Thoracic aorta (tissue), 2 donors: ENCODE results near the gene GALNT13. TPM values are rescaled to one million over a fixed set of nuclear protein-coding genes. Genes with fewer than 3 reads are reported as not detected.

Experiments
- ATAC-seq: fragments of 150-250 bp; one replicate; pipeline ENCODE4 v1.8.0; 2017; ENCODE audit warnings: low read depth; ENCODE audit not compliant: insufficient number of reproducible peaks, low FRiP score
- DNase-seq: peaks from one replicate; pipeline ENCODE4 v3.0.0-alpha.2; 2020; ENCODE audit warnings: low spot score
- H3K27ac ChIP-seq, 2 donors: fragments of 200-600 bp; sonication (generic); 1 replicate in 1 of 2; 2 replicates in 1 of 2; pipeline ENCODE4 v1.5.1; 2016; ENCODE audit warnings: mild to moderate bottlenecking in 2 of 2, moderate library complexity in 2 of 2
- H3K27me3 ChIP-seq: fragments of 200-600 bp; sonication (generic); replicated peaks from 2 replicates; pipeline ENCODE4 v1.6.0; 2016; ENCODE audit warnings: mild to moderate bottlenecking; ENCODE audit not compliant: insufficient read depth
- H3K36me3 ChIP-seq: fragments of 200-600 bp; sonication (generic); one replicate; pipeline ENCODE4 v1.5.1; 2016
- H3K4me1 ChIP-seq, 2 donors: fragments of 200-600 bp; sonication (generic); 1 replicate in 1 of 2; 2 replicates in 1 of 2; pipeline versions ENCODE4 v1.5.1 to v1.6.0; 2016; ENCODE audit warnings: low read depth in 2 of 2, mild to moderate bottlenecking in 1 of 2; ENCODE audit not compliant: control insufficient read depth in 1 of 2
- H3K4me3 ChIP-seq: fragments of 200-600 bp; sonication (generic); 2 replicates; pipeline ENCODE4 v1.5.1; 2016; ENCODE audit warnings: mild to moderate bottlenecking
- H3K9me3 ChIP-seq: fragments of 200-600 bp; sonication (generic); 2 replicates; pipeline ENCODE4 v1.5.1; 2016
- total RNA-seq, 2 donors: library from RNA; depleted of rRNA; stranded (reverse); fragments of >200 nt; gene quantifications; one replicate each; pipeline versions ENCODE4 v1.1.0 to v1.2.3, GENCODE V29; 2016
- TF ChIP-seq, protein P1 (sequence below): fragments of 200-600 bp; sonication (generic); IDR thresholded peaks from one replicate; pipeline ENCODE4 v1.5.1; 2019; ENCODE audit warnings: antibody characterized with exemption

GALNT13 gene
- total RNA-seq, 2 donors from 2014 or later, result 2.5 to 30.1 TPM

DNA sequence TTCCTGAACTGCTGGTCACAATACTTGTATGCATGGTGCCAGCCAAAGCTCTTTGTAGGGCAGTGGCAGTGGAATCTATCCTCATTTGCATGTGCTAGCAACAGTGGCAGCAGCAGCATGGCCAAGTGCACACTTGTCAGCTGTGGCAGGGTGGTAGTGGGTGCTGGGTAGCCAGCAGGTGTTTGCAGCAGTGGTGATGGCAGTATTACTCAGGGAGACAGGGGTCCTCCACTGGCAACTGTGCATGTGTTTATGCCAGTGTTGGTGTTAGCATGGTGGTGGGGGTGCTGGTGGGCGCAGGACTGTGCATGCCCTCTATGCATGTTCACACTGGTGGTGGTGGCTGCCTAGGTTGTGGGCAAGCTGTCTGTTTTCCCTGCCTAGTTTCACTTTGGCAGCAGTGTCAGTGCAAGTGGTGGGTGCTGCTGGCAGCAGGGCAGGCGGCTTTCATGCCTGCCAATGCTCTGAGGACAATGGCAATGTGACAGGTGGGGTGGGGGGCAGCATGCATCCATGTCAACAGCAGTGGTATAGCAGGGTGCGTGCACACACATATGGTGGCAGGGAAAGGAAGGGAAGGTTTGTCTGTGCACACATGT is 41.2 kb downstream of the GALNT13 start:
- H3K27me3 ChIP-seq, result no peaks in the 10 kb centered on the region
- TF ChIP-seq, protein P1, sequence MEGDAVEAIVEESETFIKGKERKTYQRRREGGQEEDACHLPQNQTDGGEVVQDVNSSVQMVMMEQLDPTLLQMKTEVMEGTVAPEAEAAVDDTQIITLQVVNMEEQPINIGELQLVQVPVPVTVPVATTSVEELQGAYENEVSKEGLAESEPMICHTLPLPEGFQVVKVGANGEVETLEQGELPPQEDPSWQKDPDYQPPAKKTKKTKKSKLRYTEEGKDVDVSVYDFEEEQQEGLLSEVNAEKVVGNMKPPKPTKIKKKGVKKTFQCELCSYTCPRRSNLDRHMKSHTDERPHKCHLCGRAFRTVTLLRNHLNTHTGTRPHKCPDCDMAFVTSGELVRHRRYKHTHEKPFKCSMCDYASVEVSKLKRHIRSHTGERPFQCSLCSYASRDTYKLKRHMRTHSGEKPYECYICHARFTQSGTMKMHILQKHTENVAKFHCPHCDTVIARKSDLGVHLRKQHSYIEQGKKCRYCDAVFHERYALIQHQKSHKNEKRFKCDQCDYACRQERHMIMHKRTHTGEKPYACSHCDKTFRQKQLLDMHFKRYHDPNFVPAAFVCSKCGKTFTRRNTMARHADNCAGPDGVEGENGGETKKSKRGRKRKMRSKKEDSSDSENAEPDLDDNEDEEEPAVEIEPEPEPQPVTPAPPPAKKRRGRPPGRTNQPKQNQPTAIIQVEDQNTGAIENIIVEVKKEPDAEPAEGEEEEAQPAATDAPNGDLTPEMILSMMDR, result no peak
- ATAC-seq, result no peak
- no peak for DNase-seq
- H3K9me3 ChIP-seq, result no peaks in the 10 kb centered on the region
- no peak overlapping the region for H3K27ac ChIP-seq
- H3K4me1 ChIP-seq, result no peaks in the 10 kb centered on the region
- H3K36me3 ChIP-seq, result no peaks in the 10 kb centered on the region
- no peak overlapping the region for H3K4me3 ChIP-seq

DNA sequence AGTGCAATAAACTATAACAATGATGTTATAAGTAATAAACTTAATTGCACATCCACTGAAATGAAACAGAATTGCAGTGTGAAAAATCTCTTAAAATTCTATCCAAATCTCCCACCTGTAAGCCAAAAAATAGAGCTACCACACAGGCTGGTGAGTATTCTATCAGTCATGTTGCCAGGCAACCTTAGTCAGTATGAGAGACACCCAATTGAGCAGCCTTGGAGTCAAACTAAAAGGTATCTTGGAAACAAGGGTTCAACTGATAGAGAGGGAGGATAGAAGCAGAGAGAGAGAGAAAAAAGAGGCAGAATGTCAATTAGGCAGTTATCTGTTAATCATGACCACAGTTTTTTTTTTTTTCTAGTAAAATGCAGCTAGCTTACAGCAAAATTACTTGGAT is 45.8 kb downstream of the GALNT13 start:
- H3K27ac ChIP-seq, result no peak overlapping the region
- no peaks in the 10 kb centered on the region for H3K36me3 ChIP-seq
- DNase-seq (no peak), ATAC-seq (no peak)
- H3K9me3 ChIP-seq, result no peaks in the 10 kb centered on the region
- H3K4me3 ChIP-seq, result no peak overlapping the region
- TF ChIP-seq, protein P1, result no peak
- no peaks in the 10 kb centered on the region for H3K4me1 ChIP-seq
- H3K27me3 ChIP-seq, result no peaks in the 10 kb centered on the region

DNA sequence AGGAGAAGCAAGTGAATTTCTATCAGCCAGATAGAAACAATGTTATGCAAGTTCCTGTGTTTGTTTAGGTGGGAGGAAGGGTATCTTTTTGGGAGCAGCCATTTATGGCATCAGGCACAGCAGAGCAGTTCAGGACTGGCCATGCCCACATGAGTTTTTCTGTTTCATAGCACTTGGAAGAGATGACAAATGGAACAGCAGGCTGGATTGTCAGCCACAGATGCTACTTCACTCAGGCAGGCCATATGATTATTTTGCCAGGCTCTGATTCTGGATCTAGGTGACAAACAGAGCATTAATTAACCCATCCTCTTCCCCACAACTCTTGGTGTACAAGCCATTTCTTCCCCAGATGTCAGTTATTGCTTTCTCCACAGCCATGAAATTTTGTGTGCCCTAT is 63.8 kb downstream of the GALNT13 start:
- TF ChIP-seq, protein P1, result no peak

DNA sequence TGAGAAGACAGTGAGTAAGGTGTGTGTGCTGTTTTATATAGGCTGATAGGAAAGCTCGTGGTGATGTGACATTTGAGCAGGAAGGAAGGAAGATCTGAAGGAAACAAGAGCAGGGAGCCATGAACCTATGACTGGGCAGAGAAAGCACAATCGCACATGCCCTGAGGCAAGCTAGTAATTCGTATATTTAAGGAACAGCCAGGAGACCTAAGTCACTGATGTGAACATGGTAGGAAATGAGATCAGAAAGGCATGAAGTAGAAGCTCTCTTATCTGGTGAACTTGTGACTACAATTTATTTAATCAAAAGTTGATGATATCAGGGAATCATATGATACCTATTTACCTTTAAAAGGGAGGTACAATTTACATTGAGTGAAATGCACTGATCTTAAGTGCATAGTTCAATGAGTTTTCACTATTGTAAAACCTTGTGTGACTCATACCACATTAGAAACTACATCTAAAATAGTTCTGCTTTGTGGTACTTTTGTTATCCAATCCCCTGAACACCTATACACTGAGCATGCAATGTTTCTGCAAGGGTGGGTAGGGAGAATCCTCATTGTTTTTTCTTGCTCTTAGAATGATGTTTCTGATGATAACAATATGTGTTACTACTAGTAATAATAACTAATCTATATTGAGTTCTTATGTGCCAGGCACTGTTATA is 67.5 kb downstream of the GALNT13 start:
- no peak overlapping the region for H3K4me3 ChIP-seq
- H3K4me1 ChIP-seq, result no peaks in the 10 kb centered on the region
- no peaks in the 10 kb centered on the region for H3K36me3 ChIP-seq
- TF ChIP-seq, protein P1, result no peak
- ATAC-seq (no peak), DNase-seq (no peak)
- H3K27ac ChIP-seq, result no peak overlapping the region
- no peaks in the 10 kb centered on the region for H3K9me3 ChIP-seq
- H3K27me3 ChIP-seq, result no peaks in the 10 kb centered on the region

More for the DNA sequence above, 63.8 kb downstream of the GALNT13 start:
- no peaks in the 10 kb centered on the region for H3K36me3 ChIP-seq
- H3K4me3 ChIP-seq, result no peak overlapping the region
- H3K27ac ChIP-seq, result no peak overlapping the region
- ATAC-seq, result no peak
- H3K4me1 ChIP-seq, result no peaks in the 10 kb centered on the region
- no peak for DNase-seq
- no peaks in the 10 kb centered on the region for H3K27me3 ChIP-seq
- no peaks in the 10 kb centered on the region for H3K9me3 ChIP-seq

DNA sequence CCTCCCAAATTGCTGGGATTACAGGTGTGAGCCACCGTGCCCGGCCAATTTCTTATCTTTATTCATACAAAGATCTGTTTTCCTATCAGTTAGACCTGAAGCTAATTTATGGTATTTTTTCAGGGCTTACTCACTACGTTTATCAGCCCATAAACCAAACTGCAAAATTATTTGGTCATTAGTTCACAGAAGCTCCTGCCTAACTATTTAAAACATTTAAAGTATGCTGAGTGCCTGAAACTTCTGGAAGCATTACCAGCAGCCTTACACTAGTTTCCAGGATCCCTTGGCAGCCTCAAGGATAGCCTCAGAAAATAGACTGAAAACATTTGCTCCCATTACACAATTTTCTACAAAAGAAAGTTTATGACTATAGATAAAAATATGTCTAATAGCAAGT is 68.8 kb downstream of the GALNT13 start:
- no peak for DNase-seq
- Histone ChIP-seq H3K27ac (no peak overlapping the region), H3K36me3 (no peaks in the 10 kb centered on the region), H3K9me3 (no peaks in the 10 kb centered on the region), H3K27me3 (no peaks in the 10 kb centered on the region), H3K4me3 (no peak overlapping the region), H3K4me1 (no peaks in the 10 kb centered on the region)
- no peak for ATAC-seq
- TF ChIP-seq, protein P1, result no peak
